SK-N-MC (cell line): Measurements from ENCODE around the gene RHBDD1.

Experiments used
- EZH2 ChIP-seq: fragments of 200-600 bp; sonication (generic); IDR thresholded peaks from one replicate; pipeline ENCODE4 v1.6.1; 2017; ENCODE audit warnings: antibody characterized with exemption
- FOXP2 ChIP-seq: optimal IDR thresholded peaks from 2 replicates; pipeline ENCODE3; 2011; ENCODE audit warnings: mild to moderate bottlenecking, moderate library complexity; ENCODE audit not compliant: insufficient read depth; ENCODE audit errors: extremely low read length, control extremely low read depth
- POLR2AphosphoS5 ChIP-seq: IDR thresholded peaks from 2 replicates; pipeline ENCODE4 v1.6.1; 2012; ENCODE audit warnings: mild to moderate bottlenecking, low read depth, low read length, borderline replicate concordance

- TF ChIP-seq EZH2 (no peak), POLR2AphosphoS5 (no peak), FOXP2 (no peak)
Observed at GRCh38 chr2:226865710-226866109, 29.9 kb downstream of the RHBDD1 start.
